ENCODE results near the gene LRRC57.
A peak's percentile ranks its signal among the peaks of the same experiment; 100 is the strongest.

The LRRC57 gene

GRCh38 chr15:42548249-42549031, at the start of gene LRRC57, which contains the start of gene HAUS2:
LRRC57 (minus strand) TSS chr15:42548793; CDS start chr15:42548434, 359 bp downstream.
HAUS2 (plus strand) TSS chr15:42548838; CDS start chr15:42548873, 35 bp downstream.
- peaks cover 19% of the 10 kb centered on the region for H3K4me1 ChIP-seq (ENCODE audit: control insufficient read depth, insufficient read depth, low read length)
- H3K9ac ChIP-seq (ENCODE audit: low read length in 2 of 2): peak within 1 kb of the TSS; percentile 98
- peak within 1 kb of the TSS; percentile 96 to 97 for H3K4me3 ChIP-seq (ENCODE audit: low read length in 2 of 2)
- H3K9me3 ChIP-seq (ENCODE audit: control insufficient read depth in 2 of 2, low read length in 2 of 2): no peaks in the 10 kb centered on the region
- peaks cover 9 to 11% of the 10 kb centered on the region in 2 donors for H3K36me3 ChIP-seq (ENCODE audit: control insufficient read depth in 2 of 2, insufficient read depth in 2 of 2, low read length in 2 of 2)
- no peaks in the 10 kb centered on the region for H3K27me3 ChIP-seq (ENCODE audit: control insufficient read depth in 1 of 2, insufficient read depth in 2 of 2, low read length in 2 of 2)
- H3K27ac ChIP-seq (ENCODE audit: low read length): peak within 1 kb of the TSS; percentile 93

GRCh38 chr15:42595626-42596240, 47.1 kb upstream of the LRRC57 start:
- Histone ChIP-seq H3K9me3 (ENCODE audit: control insufficient read depth in 2 of 2, low read length in 2 of 2) (no peaks in the 10 kb centered on the region), H3K9ac (ENCODE audit: low read length in 2 of 2) (no peak overlapping the region), H3K27me3 (ENCODE audit: control insufficient read depth in 1 of 2, insufficient read depth in 2 of 2, low read length in 2 of 2) (no peaks in the 10 kb centered on the region), H3K36me3 (ENCODE audit: control insufficient read depth in 2 of 2, insufficient read depth in 2 of 2, low read length in 2 of 2) (peaks cover 3% of the 10 kb centered on the region in 2 donors), H3K27ac (ENCODE audit: low read length) (peak overlapping the region; percentile 53), H3K4me3 (ENCODE audit: low read length in 2 of 2) (peak overlapping the region in 1 of 2 donors; percentile 36), H3K4me1 (ENCODE audit: control insufficient read depth, insufficient read depth, low read length) (peaks cover 25% of the 10 kb centered on the region)

GRCh38 chr15:42594095-42594494, 45.5 kb upstream of the LRRC57 start:
- Histone ChIP-seq H3K27ac (ENCODE audit: low read length) (peak overlapping the region; percentile 77), H3K36me3 (ENCODE audit: control insufficient read depth in 2 of 2, insufficient read depth in 2 of 2, low read length in 2 of 2) (peaks cover 5 to 7% of the 10 kb centered on the region in 2 donors), H3K9me3 (ENCODE audit: control insufficient read depth in 2 of 2, low read length in 2 of 2) (no peaks in the 10 kb centered on the region), H3K4me3 (ENCODE audit: low read length in 2 of 2) (peak overlapping the region in 1 of 2 donors; percentile 15), H3K27me3 (ENCODE audit: control insufficient read depth in 1 of 2, insufficient read depth in 2 of 2, low read length in 2 of 2) (no peaks in the 10 kb centered on the region), H3K9ac (ENCODE audit: low read length in 2 of 2) (peak overlapping the region in 1 of 2 donors; percentile 0), H3K4me1 (ENCODE audit: control insufficient read depth, insufficient read depth, low read length) (peaks cover 25% of the 10 kb centered on the region)

- H3K4me3 ChIP-seq (ENCODE audit: low read length in 2 of 2): peak overlapping the region; percentile 15 to 35
- no peaks in the 10 kb centered on the region for H3K9me3 ChIP-seq (ENCODE audit: control insufficient read depth in 2 of 2, low read length in 2 of 2)
- peak overlapping the region in 1 of 2 donors; percentile 13 for H3K9ac ChIP-seq (ENCODE audit: low read length in 2 of 2)
- peaks cover 25% of the 10 kb centered on the region for H3K4me1 ChIP-seq (ENCODE audit: control insufficient read depth, insufficient read depth, low read length)
- peaks cover 5 to 7% of the 10 kb centered on the region in 2 donors for H3K36me3 ChIP-seq (ENCODE audit: control insufficient read depth in 2 of 2, insufficient read depth in 2 of 2, low read length in 2 of 2)
- no peaks in the 10 kb centered on the region for H3K27me3 ChIP-seq (ENCODE audit: control insufficient read depth in 1 of 2, insufficient read depth in 2 of 2, low read length in 2 of 2)
- H3K27ac ChIP-seq (ENCODE audit: low read length): peak overlapping the region; percentile 77
These were observed 44.5 kb upstream of the LRRC57 start for GRCh38 chr15:42593143-42593542.

GRCh38 chr15:42592716-42593115, 44.1 kb upstream of the LRRC57 start:
- H3K4me3 ChIP-seq (ENCODE audit: low read length in 2 of 2): peak overlapping the region in 1 of 2 donors; percentile 35
- no peaks in the 10 kb centered on the region for H3K27me3 ChIP-seq (ENCODE audit: control insufficient read depth in 1 of 2, insufficient read depth in 2 of 2, low read length in 2 of 2)
- H3K36me3 ChIP-seq (ENCODE audit: control insufficient read depth in 2 of 2, insufficient read depth in 2 of 2, low read length in 2 of 2): peaks cover 7% of the 10 kb centered on the region in 2 donors
- no peaks in the 10 kb centered on the region for H3K9me3 ChIP-seq (ENCODE audit: control insufficient read depth in 2 of 2, low read length in 2 of 2)
- H3K4me1 ChIP-seq (ENCODE audit: control insufficient read depth, insufficient read depth, low read length): peaks cover 29% of the 10 kb centered on the region
- peak overlapping the region in 1 of 2 donors; percentile 13 for H3K9ac ChIP-seq (ENCODE audit: low read length in 2 of 2)
- H3K27ac ChIP-seq (ENCODE audit: low read length): peak overlapping the region; percentile 77

- no peak overlapping the region for H3K27ac ChIP-seq (ENCODE audit: low read length)
- peaks cover 29% of the 10 kb centered on the region for H3K4me1 ChIP-seq (ENCODE audit: control insufficient read depth, insufficient read depth, low read length)
- H3K9ac ChIP-seq (ENCODE audit: low read length in 2 of 2): no peak overlapping the region
- H3K27me3 ChIP-seq (ENCODE audit: control insufficient read depth in 1 of 2, insufficient read depth in 2 of 2, low read length in 2 of 2): no peaks in the 10 kb centered on the region
- H3K4me3 ChIP-seq (ENCODE audit: low read length in 2 of 2): no peak overlapping the region
- H3K36me3 ChIP-seq (ENCODE audit: control insufficient read depth in 2 of 2, insufficient read depth in 2 of 2, low read length in 2 of 2): peaks cover 8 to 9% of the 10 kb centered on the region in 2 donors
- H3K9me3 ChIP-seq (ENCODE audit: control insufficient read depth in 2 of 2, low read length in 2 of 2): no peaks in the 10 kb centered on the region
These were observed 42.8 kb upstream of the LRRC57 start for GRCh38 chr15:42591238-42591934.

GRCh38 chr15:42590619-42591237, 42.1 kb upstream of the LRRC57 start:
- Histone ChIP-seq H3K36me3 (ENCODE audit: control insufficient read depth in 2 of 2, insufficient read depth in 2 of 2, low read length in 2 of 2) (peaks cover 15% of the 10 kb centered on the region in 2 donors), H3K4me1 (ENCODE audit: control insufficient read depth, insufficient read depth, low read length) (peaks cover 25% of the 10 kb centered on the region), H3K9ac (ENCODE audit: low read length in 2 of 2) (no peak overlapping the region), H3K27ac (ENCODE audit: low read length) (peak overlapping the region; percentile 31), H3K4me3 (ENCODE audit: low read length in 2 of 2) (no peak overlapping the region), H3K9me3 (ENCODE audit: control insufficient read depth in 2 of 2, low read length in 2 of 2) (no peaks in the 10 kb centered on the region), H3K27me3 (ENCODE audit: control insufficient read depth in 1 of 2, insufficient read depth in 2 of 2, low read length in 2 of 2) (no peaks in the 10 kb centered on the region)

GRCh38 chr15:42584031-42584765, 35.6 kb upstream of the LRRC57 start:
- peaks cover 34% of the 10 kb centered on the region for H3K4me1 ChIP-seq (ENCODE audit: control insufficient read depth, insufficient read depth, low read length)
- peak overlapping the region; percentile 67 to 77 for H3K4me3 ChIP-seq (ENCODE audit: low read length in 2 of 2)
- peaks cover 8 to 10% of the 10 kb centered on the region in 2 donors for H3K36me3 ChIP-seq (ENCODE audit: control insufficient read depth in 2 of 2, insufficient read depth in 2 of 2, low read length in 2 of 2)
- H3K9me3 ChIP-seq (ENCODE audit: control insufficient read depth in 2 of 2, low read length in 2 of 2): no peaks in the 10 kb centered on the region
- H3K27ac ChIP-seq (ENCODE audit: low read length): peak overlapping the region; percentile 95
- peak overlapping the region; percentile 73 to 80 for H3K9ac ChIP-seq (ENCODE audit: low read length in 2 of 2)
- H3K27me3 ChIP-seq (ENCODE audit: control insufficient read depth in 1 of 2, insufficient read depth in 2 of 2, low read length in 2 of 2): no peaks in the 10 kb centered on the region

GRCh38 chr15:42582569-42583375, 34.2 kb upstream of the LRRC57 start:
- peaks cover 8 to 9% of the 10 kb centered on the region in 2 donors for H3K36me3 ChIP-seq (ENCODE audit: control insufficient read depth in 2 of 2, insufficient read depth in 2 of 2, low read length in 2 of 2)
- no peaks in the 10 kb centered on the region for H3K27me3 ChIP-seq (ENCODE audit: control insufficient read depth in 1 of 2, insufficient read depth in 2 of 2, low read length in 2 of 2)
- peak overlapping the region; percentile 67 to 77 for H3K4me3 ChIP-seq (ENCODE audit: low read length in 2 of 2)
- H3K9ac ChIP-seq (ENCODE audit: low read length in 2 of 2): peak overlapping the region; percentile 73 to 80
- peaks cover 32% of the 10 kb centered on the region for H3K4me1 ChIP-seq (ENCODE audit: control insufficient read depth, insufficient read depth, low read length)
- H3K27ac ChIP-seq (ENCODE audit: low read length): peak overlapping the region; percentile 95
- no peaks in the 10 kb centered on the region for H3K9me3 ChIP-seq (ENCODE audit: control insufficient read depth in 2 of 2, low read length in 2 of 2)
